Heart left ventricle (tissue), 13 donors: ENCODE data around the gene ASCC1.

Experiments used
- CTCF ChIP-seq, 12 donors: fragments of 200-600 bp; sonication (generic) in 4 of 12; IDR thresholded peaks; one replicate each; pipeline versions ENCODE4 v1.5.0 to v1.8.0; 2018 to 2022; ENCODE audit warnings: antibody characterized with exemption in 12 of 12, mild to moderate bottlenecking in 5 of 12
- POLR2A ChIP-seq, 2 donors: fragments of 450-650 bp; IDR thresholded peaks; one replicate each; pipeline ENCODE4 v1.6.1; 2017; ENCODE audit warnings: antibody characterized with exemption in 2 of 2, mild to moderate bottlenecking in 2 of 2, moderate library complexity in 2 of 2
- donor health status: ischemic (EF 13 %, LVEDD 7.1; RV severe dilation, severe dysfunction).
- donor health status: DM: no; HTN: yes; CAD: no.
- donor health status: DM: no; HTN: no; CAD: no.
- donor health status: ischemic (EF 25% LVEDD 6.9; RV normal size, moderate dysfunction).
- donor health status: ischemic (EF 25% LVEDD 5.7; RV mildly dilated, moderate dysfunction).
- donor health status: ischemic (EF 35%, LVEDD 5.7; RV mildly dilated, moderate dysfunction).
- donor health status: nonischemic (EF 11% LVEDD 7.7; RV severe dilation, severe dysfunction).
- donor health status: DM: yes; HTN: yes; CAD: no.
- donor health status: PGD.
- donor health status: ischemic (EF 29% LVEDD 5.4; RV normal size, mild dysfunction).
- donor health status: nonischemic (EF 23%, LVEDD 6.1; RV moderate dilation, normal function).

- TF ChIP-seq POLR2A (IDR thresholded peaks at IDR 0.05), result no peak
- no peak for TF ChIP-seq CTCF (IDR thresholded peaks at IDR 0.05)
Observed at GRCh38 chr10:72085864-72086465, 130.1 kb downstream of the ASCC1 start.
